SU-DHL-6 (cell line): ENCODE results near the gene CHRNB1.

ENCODE experiments used
- H2AFZ ChIP-seq: fragments of 200-600 bp; sonication (generic); 2 replicates; pipeline ENCODE4 v1.6.1; 2014; ENCODE audit warnings: low read depth, mild to moderate bottlenecking, moderate library complexity, mixed read lengths, antibody characterized with exemption, low read length; ENCODE audit not compliant: severe bottlenecking
- H3F3A ChIP-seq: fragments of 200-600 bp; shearing (Covaris generic); 2 replicates; pipeline ENCODE4 v1.6.0; 2016; ENCODE audit warnings: antibody characterized with exemption, mild to moderate bottlenecking; ENCODE audit not compliant: insufficient read depth
- H3K27ac ChIP-seq: fragments of 200-600 bp; sonication (generic); 2 replicates; pipeline ENCODE4 v1.5.1; 2016; ENCODE audit warnings: low read depth, mild to moderate bottlenecking, low read length, moderate library complexity, mixed read lengths
- H3K27me3 ChIP-seq: fragments of 200-600 bp; sonication (generic), shearing (Covaris generic); 2 replicates; pipeline ENCODE4 v1.6.0; 2014; ENCODE audit warnings: mild to moderate bottlenecking, low read length
- H3K36me3 ChIP-seq: fragments of 200-600 bp; sonication (generic); 2 replicates; pipeline ENCODE4 v1.6.1; 2014; ENCODE audit warnings: mild to moderate bottlenecking, low read length, mixed read lengths
- H3K4me2 ChIP-seq: fragments of 300-600, 200-600 bp; shearing (Covaris generic), sonication (generic); 2 replicates; pipeline ENCODE4 v1.6.0; 2014; ENCODE audit warnings: low read length, low read depth, mild to moderate bottlenecking; ENCODE audit not compliant: poor library complexity, severe bottlenecking
- H3K4me3 ChIP-seq: fragments of 200-600 bp; sonication (generic); 2 replicates; pipeline ENCODE4 v1.5.1; 2014; ENCODE audit warnings: antibody characterized with exemption, low read length, mild to moderate bottlenecking, mixed read lengths; ENCODE audit not compliant: insufficient read depth, poor library complexity, severe bottlenecking
- H3K79me2 ChIP-seq: fragments of 200-600 bp; sonication (generic); 2 replicates; pipeline ENCODE4 v1.6.1; 2014; ENCODE audit warnings: mild to moderate bottlenecking, low read length, moderate library complexity; ENCODE audit not compliant: insufficient read depth
- H3K9ac ChIP-seq: fragments of 200-600 bp; sonication (generic); 2 replicates; pipeline ENCODE4 v1.7.0; 2014; ENCODE audit warnings: mild to moderate bottlenecking, low read length
- H3K9me2 ChIP-seq: fragments of 200-600 bp; sonication (generic); replicated peaks from 2 replicates; pipeline ENCODE4 v1.6.1; 2014; ENCODE audit warnings: low read length; ENCODE audit not compliant: insufficient read depth
- H3K9me3 ChIP-seq: fragments of 200-600 bp; sonication (generic); 2 replicates; pipeline ENCODE4 v1.6.1; 2014; ENCODE audit warnings: low read length, mixed read lengths; ENCODE audit not compliant: insufficient read depth
- H4K20me1 ChIP-seq: fragments of 200-600 bp; sonication (generic); 2 replicates; pipeline ENCODE4 v1.6.1; 2014; ENCODE audit warnings: low read depth, mild to moderate bottlenecking, antibody characterized with exemption, low read length, moderate library complexity, mixed read lengths
- CTCF ChIP-seq: fragments of 200-600 bp; sonication (generic); IDR thresholded peaks from one replicate; pipeline ENCODE4 v1.5.1; 2017; ENCODE audit warnings: antibody characterized with exemption, mild to moderate bottlenecking, low read length, moderate library complexity; ENCODE audit not compliant: insufficient read depth, poor library complexity, severe bottlenecking
- EZH2phosphoT487 ChIP-seq: fragments of 200-600 bp; sonication (generic), shearing (Covaris generic); conservative IDR thresholded peaks from 2 replicates; pipeline ENCODE4 v1.6.1; 2018; ENCODE audit warnings: mild to moderate bottlenecking, antibody characterized with exemption, low read length, moderate library complexity, mixed read lengths

The CHRNB1 gene

GRCh38 chr17:7404737-7405349 is 40.0 kb upstream of the CHRNB1 start:
- Histone ChIP-seq H3K9me2 (no peaks in the 10 kb centered on the region), H3K9ac (peak overlapping the region; percentile 86), H3K79me2 (no peaks in the 10 kb centered on the region), H3K4me2 (peak overlapping the region; percentile 73), H4K20me1 (no peaks in the 10 kb centered on the region), H3K27ac (no peak overlapping the region), H3K36me3 (no peaks in the 10 kb centered on the region), H3K4me3 (peak overlapping the region; percentile 94), H3K27me3 (no peaks in the 10 kb centered on the region), H3K9me3 (no peaks in the 10 kb centered on the region), H3F3A (no peaks in the 10 kb centered on the region), H2AFZ (peak overlapping the region; percentile 71)
- TF ChIP-seq EZH2phosphoT487 (no peak), CTCF (no peak)

GRCh38 chr17:7405350-7406234 is 39.3 kb upstream of the CHRNB1 start:
- no peak overlapping the region for H2AFZ ChIP-seq
- no peak overlapping the region for H3K27ac ChIP-seq
- no peaks in the 10 kb centered on the region for H3K79me2 ChIP-seq
- no peaks in the 10 kb centered on the region for H4K20me1 ChIP-seq
- H3K9me2 ChIP-seq, result no peaks in the 10 kb centered on the region
- H3K4me2 ChIP-seq, result peak overlapping the region; percentile 73
- TF ChIP-seq EZH2phosphoT487, result no peak
- no peak for TF ChIP-seq CTCF
- H3K9me3 ChIP-seq, result no peaks in the 10 kb centered on the region
- H3K27me3 ChIP-seq, result no peaks in the 10 kb centered on the region
- H3K4me3 ChIP-seq, result no peak overlapping the region
- H3F3A ChIP-seq, result no peaks in the 10 kb centered on the region
- no peaks in the 10 kb centered on the region for H3K36me3 ChIP-seq
- no peak overlapping the region for H3K9ac ChIP-seq

GRCh38 chr17:7406235-7406825 is 38.5 kb upstream of the CHRNB1 start:
- no peaks in the 10 kb centered on the region for H3K27me3 ChIP-seq
- H3K36me3 ChIP-seq, result no peaks in the 10 kb centered on the region
- no peaks in the 10 kb centered on the region for H3K9me2 ChIP-seq
- H2AFZ ChIP-seq, result no peak overlapping the region
- H3K4me2 ChIP-seq, result no peak overlapping the region
- H3K27ac ChIP-seq, result no peak overlapping the region
- H3K9ac ChIP-seq, result no peak overlapping the region
- no peaks in the 10 kb centered on the region for H4K20me1 ChIP-seq
- no peak overlapping the region for H3K4me3 ChIP-seq
- no peaks in the 10 kb centered on the region for H3K79me2 ChIP-seq
- H3F3A ChIP-seq, result no peaks in the 10 kb centered on the region
- TF ChIP-seq CTCF (no peak), EZH2phosphoT487 (no peak)
- H3K9me3 ChIP-seq, result no peaks in the 10 kb centered on the region
